Sigmoid colon (tissue), 4 donors: ENCODE measurements around the gene FOXN3.

Experiments
- EP300 ChIP-seq, 4 donors: sonication (generic); formaldehyde crosslinking; IDR thresholded peaks; one replicate each; pipeline ENCODE4 v1.6.1; 2017; ENCODE audit warnings: antibody characterized with exemption in 4 of 4
- TF ChIP-seq, protein P1 (sequence below), 4 experiments: fragments of 450-650 bp in 3 of 4; fragments of 200-600 bp in 1 of 4; IDR thresholded peaks; one replicate each; pipeline ENCODE4 v1.5.1; 2016 to 2019; ENCODE audit warnings: antibody characterized with exemption in 4 of 4, mild to moderate bottlenecking in 3 of 4, moderate library complexity in 2 of 4

- TF ChIP-seq, protein P1, sequence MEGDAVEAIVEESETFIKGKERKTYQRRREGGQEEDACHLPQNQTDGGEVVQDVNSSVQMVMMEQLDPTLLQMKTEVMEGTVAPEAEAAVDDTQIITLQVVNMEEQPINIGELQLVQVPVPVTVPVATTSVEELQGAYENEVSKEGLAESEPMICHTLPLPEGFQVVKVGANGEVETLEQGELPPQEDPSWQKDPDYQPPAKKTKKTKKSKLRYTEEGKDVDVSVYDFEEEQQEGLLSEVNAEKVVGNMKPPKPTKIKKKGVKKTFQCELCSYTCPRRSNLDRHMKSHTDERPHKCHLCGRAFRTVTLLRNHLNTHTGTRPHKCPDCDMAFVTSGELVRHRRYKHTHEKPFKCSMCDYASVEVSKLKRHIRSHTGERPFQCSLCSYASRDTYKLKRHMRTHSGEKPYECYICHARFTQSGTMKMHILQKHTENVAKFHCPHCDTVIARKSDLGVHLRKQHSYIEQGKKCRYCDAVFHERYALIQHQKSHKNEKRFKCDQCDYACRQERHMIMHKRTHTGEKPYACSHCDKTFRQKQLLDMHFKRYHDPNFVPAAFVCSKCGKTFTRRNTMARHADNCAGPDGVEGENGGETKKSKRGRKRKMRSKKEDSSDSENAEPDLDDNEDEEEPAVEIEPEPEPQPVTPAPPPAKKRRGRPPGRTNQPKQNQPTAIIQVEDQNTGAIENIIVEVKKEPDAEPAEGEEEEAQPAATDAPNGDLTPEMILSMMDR (IDR thresholded peaks at IDR 0.05) = no peak
- no peak for TF ChIP-seq EP300 (IDR thresholded peaks at IDR 0.05)
Observed at GRCh38 chr14:89162586-89162985, 254.4 kb downstream of the FOXN3 start.
